Fibroblast of lung (primary cell): Measurements from ENCODE around the gene SNX15.

Experiments
- EZH2 ChIP-seq: IDR thresholded peaks from 2 replicates; pipeline ENCODE4 v1.5.1; 2012; ENCODE audit warnings: low read length, control low read depth, mild to moderate bottlenecking; ENCODE audit errors: missing control alignments
- TF ChIP-seq, protein P1 (sequence below), 2 donors: IDR thresholded peaks in 1 of 2; conservative IDR thresholded peaks in 1 of 2; 1 replicate in 1 of 2; 2 replicates in 1 of 2; pipeline ENCODE4 v1.5.1; 2011 to 2012; ENCODE audit warnings: low read length in 2 of 2, control low read depth in 1 of 2, inconsistent platforms in 1 of 2, low read depth in 1 of 2, mild to moderate bottlenecking in 1 of 2

DNA sequence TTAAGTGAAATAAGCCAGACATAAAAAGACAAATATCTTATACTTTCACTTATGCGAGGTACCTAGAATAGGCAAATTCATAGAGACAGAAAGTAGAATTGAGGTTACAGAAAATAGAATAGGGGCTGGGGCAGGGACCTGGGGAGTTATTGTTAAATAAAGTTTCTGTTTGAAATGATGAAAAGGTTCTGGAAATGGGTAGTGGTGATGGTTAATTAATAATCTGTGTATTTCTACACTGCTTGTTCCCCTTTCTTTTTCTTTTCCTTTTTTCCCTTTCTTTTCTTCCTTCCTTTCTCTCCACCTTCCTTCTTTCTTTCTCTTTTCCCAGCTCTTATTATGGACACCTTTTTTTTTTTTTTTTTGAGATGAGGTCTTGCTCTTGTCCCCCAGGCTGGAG, 28.3 kb downstream of the SNX15 start:
- no peak for TF ChIP-seq EZH2
- TF ChIP-seq, protein P1, sequence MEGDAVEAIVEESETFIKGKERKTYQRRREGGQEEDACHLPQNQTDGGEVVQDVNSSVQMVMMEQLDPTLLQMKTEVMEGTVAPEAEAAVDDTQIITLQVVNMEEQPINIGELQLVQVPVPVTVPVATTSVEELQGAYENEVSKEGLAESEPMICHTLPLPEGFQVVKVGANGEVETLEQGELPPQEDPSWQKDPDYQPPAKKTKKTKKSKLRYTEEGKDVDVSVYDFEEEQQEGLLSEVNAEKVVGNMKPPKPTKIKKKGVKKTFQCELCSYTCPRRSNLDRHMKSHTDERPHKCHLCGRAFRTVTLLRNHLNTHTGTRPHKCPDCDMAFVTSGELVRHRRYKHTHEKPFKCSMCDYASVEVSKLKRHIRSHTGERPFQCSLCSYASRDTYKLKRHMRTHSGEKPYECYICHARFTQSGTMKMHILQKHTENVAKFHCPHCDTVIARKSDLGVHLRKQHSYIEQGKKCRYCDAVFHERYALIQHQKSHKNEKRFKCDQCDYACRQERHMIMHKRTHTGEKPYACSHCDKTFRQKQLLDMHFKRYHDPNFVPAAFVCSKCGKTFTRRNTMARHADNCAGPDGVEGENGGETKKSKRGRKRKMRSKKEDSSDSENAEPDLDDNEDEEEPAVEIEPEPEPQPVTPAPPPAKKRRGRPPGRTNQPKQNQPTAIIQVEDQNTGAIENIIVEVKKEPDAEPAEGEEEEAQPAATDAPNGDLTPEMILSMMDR (conservative IDR thresholded peaks at IDR 0.05 in 1 of 2, IDR thresholded peaks at IDR 0.05 in 1 of 2; ENCODE audit: low read depth in 1 of 2, low read length in 2 of 2), result no peak
